SK-N-SH (cell line): Measurements from ENCODE around the gene GPR152. TPM values are rescaled to one million over a fixed set of nuclear protein-coding genes. Genes with fewer than 3 reads are reported as not detected.

Source experiments
- CTCF ChIA-PET: fragments of 300-600, 350-600 bp; formaldehyde crosslinking; extraction: SDS; loops from one replicate; lab custom pipeline; 2021; lab: Yijun Ruan, JAX
- POLR2A ChIA-PET: fragments of 350-600 bp; sonication (Branson Sonifier 250); formaldehyde crosslinking; extraction: SDS; loops from one replicate; lab custom pipeline; 2020; ENCODE audit warnings: antibody characterized with exemption, inconsistent platforms; lab: Yijun Ruan, JAX
- DNase-seq: peaks from one replicate; pipeline ENCODE4 v3.0.0; 2012
- H2AFZ ChIP-seq: fragments of 200-600 bp; sonication (generic); 2 replicates; pipeline ENCODE4 v1.8.1; 2016; ENCODE audit warnings: antibody characterized with exemption, mild to moderate bottlenecking, low read depth
- H3F3A ChIP-seq: fragments of 200-600 bp; sonication (generic); replicated peaks from 2 replicates; pipeline ENCODE3; 2016; ENCODE audit warnings: antibody characterized with exemption, mild to moderate bottlenecking; ENCODE audit not compliant: insufficient read depth
- H3K27ac ChIP-seq, 2 experiments: fragments of 200-500 bp in 1 of 2; fragments of 200-600 bp in 1 of 2; sonication (Bioruptor generic) in 1 of 2; sonication (generic), shearing (Covaris generic) in 1 of 2; 2 replicates each; pipeline versions ENCODE4 v1.5.1 to v1.6.1; 2014 to 2016; ENCODE audit warnings: low read depth in 2 of 2, inconsistent platforms in 1 of 2, low read length in 1 of 2, mild to moderate bottlenecking in 1 of 2, mixed read lengths in 1 of 2
- H3K27me3 ChIP-seq: fragments of 200-600 bp; sonication (generic), shearing (Covaris generic); 2 replicates; pipeline ENCODE4 v1.6.1; 2016; ENCODE audit warnings: mixed run types; ENCODE audit not compliant: insufficient read depth
- H3K36me3 ChIP-seq, 2 experiments: fragments of 200-500 bp in 1 of 2; fragments of 200-600 bp in 1 of 2; sonication (Bioruptor generic) in 1 of 2; sonication (generic) in 1 of 2; replicated peaks in 1 of 2; 2 replicates each; pipeline versions ENCODE3 to v1.5.1; 2014 to 2016; ENCODE audit warnings: low read length in 1 of 2, mild to moderate bottlenecking in 1 of 2; ENCODE audit not compliant: insufficient read depth in 2 of 2, control insufficient read depth in 1 of 2
- H3K4me1 ChIP-seq, 2 experiments: fragments of 200-500 bp in 1 of 2; fragments of 200-600 bp in 1 of 2; sonication (Bioruptor generic) in 1 of 2; sonication (generic), shearing (Covaris generic) in 1 of 2; 2 replicates each; pipeline versions ENCODE4 v1.5.1 to v1.6.1; 2014 to 2016; ENCODE audit warnings: low read depth in 1 of 2, low read length in 1 of 2, mixed run types in 1 of 2; ENCODE audit not compliant: insufficient read depth in 2 of 2, control insufficient read depth in 1 of 2
- H3K4me2 ChIP-seq: fragments of 200-600 bp; sonication (generic), shearing (Covaris generic); 2 replicates; pipeline ENCODE4 v1.6.1; 2017; ENCODE audit warnings: mixed run types
- H3K4me3 ChIP-seq, 2 experiments: fragments of 200-500 bp in 1 of 2; fragments of 200-600 bp in 1 of 2; sonication (Bioruptor generic) in 1 of 2; sonication (generic), shearing (Covaris generic) in 1 of 2; 2 replicates each; pipeline versions ENCODE4 v1.5.1 to v1.8.1; 2014 to 2016; ENCODE audit warnings: low read depth in 2 of 2, inconsistent platforms in 1 of 2, low read length in 1 of 2, mild to moderate bottlenecking in 1 of 2, mixed read lengths in 1 of 2, moderate library complexity in 1 of 2
- H3K79me2 ChIP-seq: fragments of 200-600 bp; sonication (generic); 2 replicates; pipeline ENCODE4 v1.8.1; 2017; ENCODE audit warnings: mild to moderate bottlenecking; ENCODE audit not compliant: insufficient read depth
- H3K9ac ChIP-seq: fragments of 200-600 bp; sonication (generic); 2 replicates; pipeline ENCODE4 v1.6.1; 2017; ENCODE audit warnings: mixed run types
- H3K9me2 ChIP-seq: fragments of 200-600 bp; sonication (generic); 2 replicates; pipeline ENCODE4 v1.6.1; 2017; ENCODE audit warnings: mixed run types
- H3K9me3 ChIP-seq: fragments of 200-600 bp; sonication (generic); 2 replicates; pipeline ENCODE4 v1.6.1; 2017; ENCODE audit warnings: mixed run types, mild to moderate bottlenecking, moderate library complexity
- H4K20me1 ChIP-seq: fragments of 200-600 bp; sonication (generic); 2 replicates; pipeline ENCODE4 v1.6.1; 2017; ENCODE audit warnings: mild to moderate bottlenecking, mixed run types; ENCODE audit not compliant: insufficient read depth
- EZH2phosphoT487 ChIP-seq: fragments of 200-600 bp; sonication (generic); IDR thresholded peaks from 2 replicates; pipeline ENCODE4 v1.6.1; 2017; ENCODE audit warnings: low read depth, mixed run types, mild to moderate bottlenecking, antibody characterized with exemption, moderate library complexity, borderline replicate concordance
- GATA2 ChIP-seq: sonication (generic); formaldehyde crosslinking; IDR thresholded peaks from 2 replicates; pipeline ENCODE4 v1.5.0; 2020; ENCODE audit warnings: mild to moderate bottlenecking, missing genetic modification reagents
- JUND ChIP-seq: IDR thresholded peaks from 2 replicates; pipeline ENCODE4 v1.4.0; 2012
- MEF2A ChIP-seq: IDR thresholded peaks from 2 replicates; pipeline ENCODE4 v1.4.0; 2012; ENCODE audit warnings: low read depth, borderline replicate concordance
- MXI1 ChIP-seq: IDR thresholded peaks from 2 replicates; pipeline ENCODE4 v1.6.1; 2012; ENCODE audit warnings: mild to moderate bottlenecking, low read depth, low read length, improper control_type of control experiment
- RAD21 ChIP-seq: IDR thresholded peaks from 2 replicates; pipeline ENCODE4 v1.6.1; 2012; ENCODE audit warnings: mild to moderate bottlenecking, low read length
- RFX5 ChIP-seq: IDR thresholded peaks from 2 replicates; pipeline ENCODE4 v1.6.1; 2012; ENCODE audit warnings: mild to moderate bottlenecking, improper control_type of control experiment, low read length
- SIN3A ChIP-seq: IDR thresholded peaks from 2 replicates; pipeline ENCODE4 v1.6.1; 2012; ENCODE audit warnings: low read depth, mild to moderate bottlenecking, low read length, moderate library complexity, borderline replicate concordance
- WGBS: methylation state at CpG from one replicate; pipeline ENCODE4 v1.1.6; 2017; ENCODE audit warnings: low lambda C conversion rate; 5-methylcytosine and 5-hydroxymethylcytosine counted together
- polyA plus RNA-seq, 3 experiments: library from polyadenylated mRNA; depleted of rRNA; stranded (reverse); fragments of >200 nt; gene quantifications; 2 replicates each; pipeline ENCODE4 v1.2.3, GENCODE V29; 2012
- TF ChIP-seq, protein P1 (sequence below): IDR thresholded peaks from 2 replicates; pipeline ENCODE4 v1.4.0; 2012; ENCODE audit warnings: low read depth, borderline replicate concordance
- TF ChIP-seq, protein P2 (sequence below): IDR thresholded peaks from 2 replicates; pipeline ENCODE4 v1.6.1; 2012; ENCODE audit warnings: mild to moderate bottlenecking, low read depth, low read length, moderate library complexity
- TF ChIP-seq, protein P3 (sequence below): IDR thresholded peaks from 2 replicates; pipeline ENCODE4 v1.4.0; 2012; ENCODE audit warnings: low read depth

Gene GPR152
- polyA plus RNA-seq, 1 of the 3 experiments (the other 2 are of a cell fraction) = not detected

DNA sequence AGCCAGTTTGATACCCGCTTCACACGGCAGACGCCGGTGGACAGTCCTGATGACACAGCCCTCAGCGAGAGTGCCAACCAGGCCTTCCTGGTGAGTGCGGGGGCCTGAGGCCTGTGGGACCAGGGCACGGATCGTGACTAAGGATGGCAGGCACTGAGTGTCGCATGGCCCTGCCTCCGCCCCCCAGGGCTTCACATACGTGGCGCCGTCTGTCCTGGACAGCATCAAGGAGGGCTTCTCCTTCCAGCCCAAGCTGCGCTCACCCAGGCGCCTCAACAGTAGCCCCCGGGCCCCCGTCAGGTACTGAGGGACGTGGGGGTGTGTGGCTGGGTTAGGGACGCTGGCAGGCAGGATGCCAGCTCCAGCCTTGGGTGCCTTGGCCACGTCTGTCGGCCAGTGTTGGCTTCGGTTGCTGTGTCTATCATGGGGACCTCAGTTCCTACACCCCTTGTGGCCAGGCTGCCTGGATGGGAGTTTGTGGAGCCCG is 18.1 kb downstream of the GPR152 start (continued):
- TF ChIP-seq, protein P1, sequence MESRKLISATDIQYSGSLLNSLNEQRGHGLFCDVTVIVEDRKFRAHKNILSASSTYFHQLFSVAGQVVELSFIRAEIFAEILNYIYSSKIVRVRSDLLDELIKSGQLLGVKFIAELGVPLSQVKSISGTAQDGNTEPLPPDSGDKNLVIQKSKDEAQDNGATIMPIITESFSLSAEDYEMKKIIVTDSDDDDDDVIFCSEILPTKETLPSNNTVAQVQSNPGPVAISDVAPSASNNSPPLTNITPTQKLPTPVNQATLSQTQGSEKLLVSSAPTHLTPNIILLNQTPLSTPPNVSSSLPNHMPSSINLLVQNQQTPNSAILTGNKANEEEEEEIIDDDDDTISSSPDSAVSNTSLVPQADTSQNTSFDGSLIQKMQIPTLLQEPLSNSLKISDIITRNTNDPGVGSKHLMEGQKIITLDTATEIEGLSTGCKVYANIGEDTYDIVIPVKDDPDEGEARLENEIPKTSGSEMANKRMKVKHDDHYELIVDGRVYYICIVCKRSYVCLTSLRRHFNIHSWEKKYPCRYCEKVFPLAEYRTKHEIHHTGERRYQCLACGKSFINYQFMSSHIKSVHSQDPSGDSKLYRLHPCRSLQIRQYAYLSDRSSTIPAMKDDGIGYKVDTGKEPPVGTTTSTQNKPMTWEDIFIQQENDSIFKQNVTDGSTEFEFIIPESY = no peak

DNA sequence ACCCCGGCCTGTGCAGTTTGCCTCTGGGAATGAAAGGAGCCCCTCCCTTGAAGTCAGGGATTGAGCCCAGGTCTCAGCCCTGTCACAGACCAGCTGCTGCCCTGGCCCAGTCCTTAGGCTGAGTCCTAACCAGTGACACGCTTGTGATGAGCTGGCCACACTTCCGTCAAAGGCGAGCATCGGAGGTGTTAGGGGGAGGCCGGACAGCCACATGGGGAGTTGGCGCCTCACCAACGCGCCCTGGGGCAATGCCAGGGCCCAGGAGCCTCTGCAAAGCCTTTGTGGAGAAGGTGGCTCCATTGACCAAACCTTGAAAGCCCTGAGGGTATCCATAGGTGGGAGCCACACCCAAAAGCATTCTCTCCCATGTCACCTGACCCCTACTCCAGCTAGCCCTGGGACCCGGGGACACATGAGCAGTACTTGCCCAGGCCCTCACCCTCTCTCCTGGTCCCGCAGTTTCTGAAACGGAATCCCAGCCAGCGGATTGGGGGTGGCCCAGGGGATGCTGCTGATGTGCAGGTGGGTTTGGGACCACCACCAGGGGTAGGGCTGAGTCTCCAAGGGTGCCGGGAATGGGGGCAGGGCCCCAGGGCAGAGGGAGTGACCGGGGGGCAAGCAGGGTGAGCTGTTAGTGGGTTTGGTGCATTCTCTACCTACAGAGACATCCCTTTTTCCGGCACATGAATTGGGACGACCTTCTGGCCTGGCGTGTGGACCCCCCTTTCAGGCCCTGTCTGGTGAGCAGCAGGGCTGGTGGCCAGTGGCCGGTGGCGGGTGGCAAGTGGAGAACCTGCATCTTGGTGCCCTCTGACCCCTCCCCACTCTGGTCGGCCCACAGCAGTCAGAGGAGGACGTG is 18.8 kb downstream of the GPR152 start:
- Histone ChIP-seq H3K9ac (no peak overlapping the region), H3K4me3 (no peak overlapping the region), H3K27me3 (no peaks in the 10 kb centered on the region), H3K4me2 (no peak overlapping the region), H2AFZ (no peak overlapping the region), H3K36me3 (peaks cover 3 to 39% of the 10 kb centered on the region in 2 experiments), H3K27ac (no peak overlapping the region), H3K9me2 (no peaks in the 10 kb centered on the region), H3F3A (no peaks in the 10 kb centered on the region), H3K79me2 (peaks cover 23% of the 10 kb centered on the region), H4K20me1 (no peaks in the 10 kb centered on the region), H3K9me3 (no peaks in the 10 kb centered on the region), H3K4me1 (peaks cover 3 to 7% of the 10 kb centered on the region in 2 experiments; a peak in 1 of 4 replicates)
- ChIA-PET CTCF (interaction anchor here (0.6 kb wide), 1 partner anchor 27 kb away, joined by 3 read pairs; no protein-coding TSS in a partner anchor), POLR2A (no interaction called here)
- WGBS = 92% methylated on average over 6 of the region's 22 CpGs
- TF ChIP-seq RFX5 (no peak), MXI1 (no peak), GATA2 (CRISPR knock-in tag) (no peak), SIN3A (no peak), JUND (no peak), RAD21 (no peak)
- no peak for DNase-seq

DNA sequence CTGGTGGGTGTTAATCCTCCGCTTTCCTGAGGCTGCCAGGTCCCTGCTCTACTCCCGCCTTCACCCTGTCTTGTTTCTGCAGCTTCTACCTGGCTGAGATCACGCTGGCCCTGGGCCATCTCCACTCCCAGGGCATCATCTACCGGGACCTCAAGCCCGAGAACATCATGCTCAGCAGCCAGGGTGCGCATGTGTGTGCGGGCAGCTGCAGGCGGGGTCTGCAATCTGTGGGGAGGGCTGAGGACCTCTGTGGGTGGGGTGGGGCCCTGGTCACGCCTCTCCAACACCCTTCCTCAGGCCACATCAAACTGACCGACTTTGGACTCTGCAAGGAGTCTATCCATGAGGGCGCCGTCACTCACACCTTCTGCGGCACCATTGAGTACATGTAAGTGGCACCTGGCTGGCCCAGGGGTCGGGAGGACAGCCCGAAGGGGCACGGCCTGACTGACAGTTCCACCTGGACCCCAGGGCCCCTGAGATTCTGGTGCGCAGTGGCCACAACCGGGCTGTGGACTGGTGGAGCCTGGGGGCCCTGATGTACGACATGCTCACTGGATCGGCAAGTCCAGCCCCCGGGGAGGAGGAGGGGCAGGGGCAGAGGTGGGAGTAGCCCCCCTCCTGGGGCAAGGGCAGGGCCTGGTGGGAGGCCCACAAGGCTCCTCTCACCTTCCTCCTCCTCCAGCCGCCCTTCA is 19.7 kb downstream of the GPR152 start:
- ChIA-PET POLR2A (interaction anchor here (1.1 kb wide), 1 partner anchor 14 kb away, joined by 3 read pairs; no protein-coding TSS in a partner anchor), CTCF (interaction anchor here (1.0 kb wide), 1 partner anchor 50 kb away, joined by 3 read pairs; no protein-coding TSS in a partner anchor)
- WGBS = over 99% methylated on average over 12 of the region's 22 CpGs
- no peaks in the 10 kb centered on the region for H3K9me2 ChIP-seq
- H3F3A ChIP-seq = no peaks in the 10 kb centered on the region
- H3K4me2 ChIP-seq = no peak overlapping the region
- peaks cover 3 to 38% of the 10 kb centered on the region in 2 experiments for H3K36me3 ChIP-seq
- H3K27me3 ChIP-seq = no peaks in the 10 kb centered on the region
- no peak for DNase-seq
- peaks cover 3 to 8% of the 10 kb centered on the region in 2 experiments; a peak in 1 of 4 replicates for H3K4me1 ChIP-seq
- peaks cover 28% of the 10 kb centered on the region for H3K79me2 ChIP-seq
- H3K9ac ChIP-seq = no peak overlapping the region
- no peak overlapping the region for H3K27ac ChIP-seq
- H2AFZ ChIP-seq = no peak overlapping the region
- TF ChIP-seq MEF2A (no peak), EZH2phosphoT487 (no peak)
- TF ChIP-seq, protein P2, sequence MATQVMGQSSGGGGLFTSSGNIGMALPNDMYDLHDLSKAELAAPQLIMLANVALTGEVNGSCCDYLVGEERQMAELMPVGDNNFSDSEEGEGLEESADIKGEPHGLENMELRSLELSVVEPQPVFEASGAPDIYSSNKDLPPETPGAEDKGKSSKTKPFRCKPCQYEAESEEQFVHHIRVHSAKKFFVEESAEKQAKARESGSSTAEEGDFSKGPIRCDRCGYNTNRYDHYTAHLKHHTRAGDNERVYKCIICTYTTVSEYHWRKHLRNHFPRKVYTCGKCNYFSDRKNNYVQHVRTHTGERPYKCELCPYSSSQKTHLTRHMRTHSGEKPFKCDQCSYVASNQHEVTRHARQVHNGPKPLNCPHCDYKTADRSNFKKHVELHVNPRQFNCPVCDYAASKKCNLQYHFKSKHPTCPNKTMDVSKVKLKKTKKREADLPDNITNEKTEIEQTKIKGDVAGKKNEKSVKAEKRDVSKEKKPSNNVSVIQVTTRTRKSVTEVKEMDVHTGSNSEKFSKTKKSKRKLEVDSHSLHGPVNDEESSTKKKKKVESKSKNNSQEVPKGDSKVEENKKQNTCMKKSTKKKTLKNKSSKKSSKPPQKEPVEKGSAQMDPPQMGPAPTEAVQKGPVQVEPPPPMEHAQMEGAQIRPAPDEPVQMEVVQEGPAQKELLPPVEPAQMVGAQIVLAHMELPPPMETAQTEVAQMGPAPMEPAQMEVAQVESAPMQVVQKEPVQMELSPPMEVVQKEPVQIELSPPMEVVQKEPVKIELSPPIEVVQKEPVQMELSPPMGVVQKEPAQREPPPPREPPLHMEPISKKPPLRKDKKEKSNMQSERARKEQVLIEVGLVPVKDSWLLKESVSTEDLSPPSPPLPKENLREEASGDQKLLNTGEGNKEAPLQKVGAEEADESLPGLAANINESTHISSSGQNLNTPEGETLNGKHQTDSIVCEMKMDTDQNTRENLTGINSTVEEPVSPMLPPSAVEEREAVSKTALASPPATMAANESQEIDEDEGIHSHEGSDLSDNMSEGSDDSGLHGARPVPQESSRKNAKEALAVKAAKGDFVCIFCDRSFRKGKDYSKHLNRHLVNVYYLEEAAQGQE = no peak
- TF ChIP-seq, protein P3, sequence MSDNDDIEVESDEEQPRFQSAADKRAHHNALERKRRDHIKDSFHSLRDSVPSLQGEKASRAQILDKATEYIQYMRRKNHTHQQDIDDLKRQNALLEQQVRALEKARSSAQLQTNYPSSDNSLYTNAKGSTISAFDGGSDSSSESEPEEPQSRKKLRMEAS = no peak
- H3K9me3 ChIP-seq = no peaks in the 10 kb centered on the region
- no peak overlapping the region for H3K4me3 ChIP-seq
- H4K20me1 ChIP-seq = no peaks in the 10 kb centered on the region
